GM12801 (cell line): ENCODE results near the gene CEACAM7.

Experiments used
- TF ChIP-seq, protein P1 (sequence below): IDR thresholded peaks from one replicate; pipeline ENCODE4 v1.5.1; 2011; ENCODE audit warnings: control low read depth; ENCODE audit not compliant: insufficient read length; ENCODE audit errors: extremely low read depth

CEACAM7 gene

DNA sequence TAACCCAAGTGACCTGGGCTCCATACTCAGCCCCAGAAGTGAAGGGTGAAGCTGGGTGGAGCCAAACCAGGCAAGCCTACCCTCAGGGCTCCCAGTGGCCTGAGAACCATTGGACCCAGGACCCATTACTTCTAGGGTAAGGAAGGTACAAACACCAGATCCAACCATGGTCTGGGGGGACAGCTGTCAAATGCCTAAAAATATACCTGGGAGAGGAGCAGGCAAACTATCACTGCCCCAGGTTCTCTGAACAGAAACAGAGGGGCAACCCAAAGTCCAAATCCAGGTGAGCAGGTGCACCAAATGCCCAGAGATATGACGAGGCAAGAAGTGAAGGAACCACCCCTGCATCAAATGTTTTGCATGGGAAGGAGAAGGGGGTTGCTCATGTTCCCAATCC is 6.1 kb upstream of the CEACAM7 start:
- TF ChIP-seq, protein P1, sequence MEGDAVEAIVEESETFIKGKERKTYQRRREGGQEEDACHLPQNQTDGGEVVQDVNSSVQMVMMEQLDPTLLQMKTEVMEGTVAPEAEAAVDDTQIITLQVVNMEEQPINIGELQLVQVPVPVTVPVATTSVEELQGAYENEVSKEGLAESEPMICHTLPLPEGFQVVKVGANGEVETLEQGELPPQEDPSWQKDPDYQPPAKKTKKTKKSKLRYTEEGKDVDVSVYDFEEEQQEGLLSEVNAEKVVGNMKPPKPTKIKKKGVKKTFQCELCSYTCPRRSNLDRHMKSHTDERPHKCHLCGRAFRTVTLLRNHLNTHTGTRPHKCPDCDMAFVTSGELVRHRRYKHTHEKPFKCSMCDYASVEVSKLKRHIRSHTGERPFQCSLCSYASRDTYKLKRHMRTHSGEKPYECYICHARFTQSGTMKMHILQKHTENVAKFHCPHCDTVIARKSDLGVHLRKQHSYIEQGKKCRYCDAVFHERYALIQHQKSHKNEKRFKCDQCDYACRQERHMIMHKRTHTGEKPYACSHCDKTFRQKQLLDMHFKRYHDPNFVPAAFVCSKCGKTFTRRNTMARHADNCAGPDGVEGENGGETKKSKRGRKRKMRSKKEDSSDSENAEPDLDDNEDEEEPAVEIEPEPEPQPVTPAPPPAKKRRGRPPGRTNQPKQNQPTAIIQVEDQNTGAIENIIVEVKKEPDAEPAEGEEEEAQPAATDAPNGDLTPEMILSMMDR, result no peak

DNA sequence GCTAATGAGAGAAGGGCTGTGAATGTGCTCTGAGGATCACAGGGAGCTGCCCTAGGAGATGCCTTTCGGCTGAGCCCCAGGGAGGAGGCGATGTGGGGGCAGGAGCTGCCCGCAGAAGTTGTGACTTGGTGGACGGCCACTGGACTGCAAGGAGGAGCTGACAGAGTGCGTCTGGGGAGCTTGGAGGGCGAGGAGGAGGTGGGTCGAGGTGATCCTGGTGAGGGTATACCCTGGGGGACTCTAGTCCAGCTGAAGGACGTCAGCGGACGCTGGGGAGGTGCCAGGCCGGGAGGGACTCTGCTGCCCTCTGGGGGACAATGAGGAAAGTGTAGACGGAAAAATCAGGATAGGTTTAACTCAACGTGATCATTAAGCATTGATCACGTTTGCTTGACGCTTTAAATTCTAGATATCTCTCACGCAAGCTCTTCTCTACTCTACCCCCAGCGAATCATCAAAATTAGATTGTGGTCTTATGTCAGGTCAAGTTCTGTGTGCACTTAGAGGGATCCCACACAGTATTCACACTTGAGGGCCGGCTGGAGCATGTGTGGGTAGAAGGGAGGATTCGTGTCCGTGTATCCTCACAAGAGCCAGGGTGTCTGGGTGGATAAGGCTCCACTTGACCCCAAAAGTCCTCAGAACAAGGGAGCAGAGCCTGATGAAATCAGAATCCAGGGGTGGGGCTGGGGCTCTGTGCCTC is 3.3 kb upstream of the CEACAM7 start:
- TF ChIP-seq, protein P1, result no peak

DNA sequence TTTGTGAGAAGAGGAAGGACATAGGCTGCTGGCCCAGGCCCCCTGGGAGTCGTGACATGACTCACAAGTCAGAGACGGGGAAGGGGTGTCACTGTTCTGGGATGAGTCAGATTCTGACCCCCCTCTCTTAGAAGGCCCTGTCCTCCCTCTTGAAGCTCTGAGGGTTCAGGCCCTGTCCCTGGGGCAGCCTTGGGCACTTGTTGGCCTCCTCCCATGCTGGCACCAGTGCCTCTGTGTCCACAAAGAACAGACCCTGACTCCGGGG is 2.7 kb upstream of the CEACAM7 start:
- TF ChIP-seq, protein P1, result no peak

DNA sequence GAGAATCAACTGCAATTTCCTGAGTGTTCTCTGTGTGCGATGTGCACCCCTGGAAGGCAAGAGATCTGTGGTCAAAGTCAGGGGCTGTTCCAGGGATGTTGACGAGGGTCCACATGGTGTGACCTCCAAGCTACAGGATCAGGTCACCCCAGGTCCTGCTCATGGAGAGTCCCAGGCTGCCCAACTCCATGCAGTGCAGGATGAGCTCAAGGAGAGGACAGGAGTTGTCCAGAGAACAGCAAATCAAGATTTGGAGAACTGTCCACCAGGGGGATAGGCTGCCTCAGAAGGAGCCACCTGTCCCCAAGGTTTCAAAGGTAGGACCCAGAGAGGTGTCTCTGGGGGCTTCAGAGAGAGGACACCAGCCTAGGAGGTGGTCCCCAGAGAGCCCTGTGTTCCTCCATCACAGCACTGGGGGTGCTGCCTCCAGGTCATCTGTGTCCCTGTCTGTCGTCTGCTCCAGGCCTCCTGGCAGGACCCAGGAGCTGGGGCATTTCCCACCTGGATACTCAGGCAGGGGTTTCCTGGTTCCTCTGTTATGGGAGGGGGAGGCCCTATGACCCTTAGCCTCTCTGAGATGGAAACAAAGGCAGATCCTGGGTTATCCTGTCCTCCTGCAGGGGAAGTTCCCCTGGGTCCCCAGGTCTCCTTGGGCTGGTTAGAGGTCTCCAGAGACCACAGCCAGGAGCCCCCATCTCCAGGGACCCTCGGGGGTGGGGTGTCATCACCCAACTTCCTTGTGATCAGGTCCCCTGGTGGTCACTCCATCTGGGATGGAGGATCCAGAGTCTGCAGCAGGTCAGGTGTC is 2.1 kb upstream of the CEACAM7 start:
- TF ChIP-seq, protein P1, result no peak

DNA sequence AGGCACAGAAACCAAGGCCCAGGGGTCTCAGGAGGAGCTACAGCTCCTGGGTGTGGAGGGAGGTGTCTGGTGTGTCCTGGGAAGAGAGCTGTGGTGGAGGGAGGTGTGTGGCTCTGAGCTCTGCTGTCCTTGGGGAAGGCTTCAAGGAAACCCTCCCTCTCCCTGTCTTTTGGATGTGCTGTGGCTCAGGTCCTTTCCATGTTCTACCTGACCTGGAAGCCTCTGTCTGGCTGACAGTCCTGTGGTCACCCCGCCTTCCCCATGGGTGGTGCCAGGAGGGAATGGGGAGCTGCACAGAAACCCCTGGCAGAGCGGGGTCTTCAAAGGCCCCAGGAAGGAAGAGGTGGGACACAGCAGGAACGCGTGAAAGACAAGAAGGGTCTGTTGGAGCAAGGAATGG is 617 bp upstream of the CEACAM7 start:
- TF ChIP-seq, protein P1, result no peak

DNA sequence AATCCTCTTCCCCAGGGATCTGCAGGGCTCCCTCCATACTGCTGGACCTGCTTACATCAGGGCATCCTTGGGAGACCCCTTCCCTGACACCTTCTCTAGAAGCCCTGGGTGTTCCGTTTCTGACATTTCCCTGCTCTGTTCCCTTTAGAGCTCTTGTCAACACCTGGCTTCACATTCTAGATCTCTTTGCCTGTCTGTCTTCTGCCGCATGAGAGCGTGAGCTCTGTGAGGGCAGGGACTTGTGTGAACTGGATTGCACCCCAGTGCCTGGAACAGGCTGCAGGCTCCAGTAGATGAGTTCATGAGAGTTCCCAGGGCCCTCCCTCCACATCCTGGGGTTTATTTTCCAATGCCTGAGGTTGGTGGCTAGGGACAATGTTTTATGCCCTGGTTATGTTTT is 651 bp downstream of the CEACAM7 start:
- TF ChIP-seq, protein P1, result no peak

DNA sequence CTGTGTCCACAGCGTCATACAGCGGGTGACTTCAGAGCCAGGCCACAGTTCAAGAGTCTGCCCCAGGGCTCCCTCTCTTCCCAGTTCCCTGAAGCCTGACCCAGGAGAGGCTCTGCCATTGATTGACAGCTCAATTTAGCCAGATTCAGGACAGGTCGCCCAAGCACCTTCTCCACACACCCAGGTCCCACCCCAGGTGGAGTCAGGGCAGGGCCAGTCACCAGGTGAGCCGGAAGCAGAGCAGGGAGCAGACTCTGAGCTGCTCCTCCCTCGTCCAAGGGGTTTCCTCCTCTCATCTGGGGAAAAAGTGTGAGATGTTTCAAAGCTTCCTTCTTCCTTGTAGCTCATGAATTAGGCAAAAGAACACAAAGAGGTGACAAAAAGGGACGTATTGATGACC is 5.6 kb downstream of the CEACAM7 start:
- TF ChIP-seq, protein P1, result no peak
